ENCODE measurements around the gene VEZT.
"Not testable (repeated sequence)": the region's sequence is repeated elsewhere in the genome, so short reads cannot be mapped to it uniquely, and the experiment has no call there.

The VEZT gene

GRCh38 chr12:95257541-95257940 is 39.9 kb downstream of the VEZT start:
- DNase-seq (ENCODE audit: low spot score), result no peak

- peak; percentile 14 for DNase-seq (ENCODE audit: low spot score)
These were observed 40.5 kb downstream of the VEZT start for GRCh38 chr12:95258151-95258550.

GRCh38 chr12:95258803-95259202 is 41.2 kb downstream of the VEZT start:
- no peak for DNase-seq (ENCODE audit: low spot score)

- no peak for DNase-seq (ENCODE audit: low spot score)
These were observed 41.8 kb downstream of the VEZT start for GRCh38 chr12:95259368-95259767.

- no peak for DNase-seq (ENCODE audit: low spot score)
These were observed 43.5 kb downstream of the VEZT start for GRCh38 chr12:95261109-95261508.

- no peak for DNase-seq (ENCODE audit: low spot score)
These were observed 45.2 kb downstream of the VEZT start for GRCh38 chr12:95262808-95263207.

GRCh38 chr12:95265765-95266164 is 48.2 kb downstream of the VEZT start:
- DNase-seq (ENCODE audit: low spot score), result no peak

- DNase-seq (ENCODE audit: low spot score), result no peak
These were observed 48.6 kb downstream of the VEZT start for GRCh38 chr12:95266254-95266653.

GRCh38 chr12:95269892-95270291 is 52.3 kb downstream of the VEZT start:
- DNase-seq (ENCODE audit: low spot score), result no peak

GRCh38 chr12:95271465-95271864 is 53.9 kb downstream of the VEZT start:
- no peak for DNase-seq (ENCODE audit: low spot score)

- no peak for DNase-seq (ENCODE audit: low spot score)
These were observed 59.5 kb downstream of the VEZT start for GRCh38 chr12:95277139-95277538.

GRCh38 chr12:95279856-95280255 is 62.2 kb downstream of the VEZT start:
- DNase-seq (ENCODE audit: low spot score), result no peak

- DNase-seq (ENCODE audit: low spot score), result no peak
These were observed 64.7 kb downstream of the VEZT start for GRCh38 chr12:95282266-95282665.

GRCh38 chr12:95283371-95283770 is 65.8 kb downstream of the VEZT start:
- no peak for DNase-seq (ENCODE audit: low spot score)

GRCh38 chr12:95286713-95287112 is 69.1 kb downstream of the VEZT start:
- no peak for DNase-seq (ENCODE audit: low spot score)

- DNase-seq (ENCODE audit: low spot score), result no peak
These were observed 73.9 kb downstream of the VEZT start for GRCh38 chr12:95291501-95291900.

GRCh38 chr12:95298916-95299315 is 81.3 kb downstream of the VEZT start:
- DNase-seq (ENCODE audit: low spot score), result no peak

- no peak for DNase-seq (ENCODE audit: low spot score)
These were observed 82.7 kb downstream of the VEZT start for GRCh38 chr12:95300286-95300685.

GRCh38 chr12:95303476-95303875 is 85.9 kb downstream of the VEZT start:
- no peak for DNase-seq (ENCODE audit: low spot score)

GRCh38 chr12:95304673-95305198 is 87.1 kb downstream of the VEZT start:
- DNase-seq (ENCODE audit: low spot score), result no peak

GRCh38 chr12:95312656-95313055 is 95.0 kb downstream of the VEZT start:
- DNase-seq (ENCODE audit: low spot score), result no peak

- DNase-seq (ENCODE audit: low spot score), result not testable (repeated sequence)
These were observed 97.1 kb downstream of the VEZT start for GRCh38 chr12:95314756-95315155.

GRCh38 chr12:95316798-95317197 is 99.2 kb downstream of the VEZT start:
- no peak for DNase-seq (ENCODE audit: low spot score)

- no peak for DNase-seq (ENCODE audit: low spot score)
These were observed 100.5 kb downstream of the VEZT start for GRCh38 chr12:95318071-95318545.

Data from SW480 (cell line).